ENCODE data around the gene WDR49. TPM values are rescaled to one million over a fixed set of nuclear protein-coding genes. Genes with fewer than 3 reads are reported as not detected.

The WDR49 gene
- total RNA-seq, 1 experiment from 2014 or later, result 1.4 TPM

- Mint-ChIP-seq H3K4me3 (ENCODE audit: low read depth, unreplicated experiment) (no peak overlapping the region), H3K9me3 (ENCODE audit: low read depth, unreplicated experiment) (no peaks in the 10 kb centered on the region), H3K4me1 (ENCODE audit: low read depth, unreplicated experiment) (peaks cover 6% of the 10 kb centered on the region), H3K27me3 (ENCODE audit: unreplicated experiment) (no peaks in the 10 kb centered on the region), H3K36me3 (ENCODE audit: insufficient read depth, unreplicated experiment) (no peaks in the 10 kb centered on the region), H3K27ac (ENCODE audit: unreplicated experiment) (no peak overlapping the region)
- intact Hi-C loops (cut with micrococcal nuclease; ENCODE audit: unreplicated experiment), result no loop called here
- TF ChIP-seq CTCF (IDR thresholded peaks at IDR 0.05; ENCODE audit: unreplicated experiment), result no peak
- no peak for DNase-seq
- no TSS peak for BruUV-seq (replicated peaks)
- CTCF ChIA-PET, result no interaction called here
These were observed 98.8 kb downstream of the WDR49 start for GRCh38 chr3:167554898-167555297.

GRCh38 chr3:167538081-167538480 lies 115.7 kb downstream of the WDR49 start:
- intact Hi-C loops (cut with micrococcal nuclease; ENCODE audit: unreplicated experiment), result no loop called here
- no peak for TF ChIP-seq CTCF (IDR thresholded peaks at IDR 0.05; ENCODE audit: unreplicated experiment)
- H3K9me3 Mint-ChIP-seq (ENCODE audit: low read depth, unreplicated experiment), result peaks cover 2% of the 10 kb centered on the region
- no peak overlapping the region for H3K4me3 Mint-ChIP-seq (ENCODE audit: low read depth, unreplicated experiment)
- no peak for DNase-seq
- no peaks in the 10 kb centered on the region for H3K27me3 Mint-ChIP-seq (ENCODE audit: unreplicated experiment)
- no TSS peak for BruUV-seq (replicated peaks)
- H3K27ac Mint-ChIP-seq (ENCODE audit: unreplicated experiment), result no peak overlapping the region
- CTCF ChIA-PET, result no interaction called here
- H3K36me3 Mint-ChIP-seq (ENCODE audit: insufficient read depth, unreplicated experiment), result no peaks in the 10 kb centered on the region
- no peaks in the 10 kb centered on the region for H3K4me1 Mint-ChIP-seq (ENCODE audit: low read depth, unreplicated experiment)

GRCh38 chr3:167521006-167521355 lies 132.8 kb downstream of the WDR49 start:
- no TSS peak for BruUV-seq (replicated peaks)
- H3K4me3 Mint-ChIP-seq (ENCODE audit: low read depth, unreplicated experiment), result no peak overlapping the region
- CTCF ChIA-PET, result no interaction called here
- no peak overlapping the region for H3K27ac Mint-ChIP-seq (ENCODE audit: unreplicated experiment)
- no peak for TF ChIP-seq CTCF (IDR thresholded peaks at IDR 0.05; ENCODE audit: unreplicated experiment)
- no peaks in the 10 kb centered on the region for H3K36me3 Mint-ChIP-seq (ENCODE audit: insufficient read depth, unreplicated experiment)
- H3K9me3 Mint-ChIP-seq (ENCODE audit: low read depth, unreplicated experiment), result no peaks in the 10 kb centered on the region
- intact Hi-C loops (cut with micrococcal nuclease; ENCODE audit: unreplicated experiment), result no loop called here
- DNase-seq, result no peak
- no peaks in the 10 kb centered on the region for H3K4me1 Mint-ChIP-seq (ENCODE audit: low read depth, unreplicated experiment)
- H3K27me3 Mint-ChIP-seq (ENCODE audit: unreplicated experiment), result no peaks in the 10 kb centered on the region

GRCh38 chr3:167520266-167521005 lies 133.3 kb downstream of the WDR49 start:
- no peaks in the 10 kb centered on the region for H3K36me3 Mint-ChIP-seq (ENCODE audit: insufficient read depth, unreplicated experiment)
- intact Hi-C loops (cut with micrococcal nuclease; ENCODE audit: unreplicated experiment), result no loop called here
- H3K27ac Mint-ChIP-seq (ENCODE audit: unreplicated experiment), result no peak overlapping the region
- no peak for TF ChIP-seq CTCF (IDR thresholded peaks at IDR 0.05; ENCODE audit: unreplicated experiment)
- no peak for DNase-seq
- H3K9me3 Mint-ChIP-seq (ENCODE audit: low read depth, unreplicated experiment), result no peaks in the 10 kb centered on the region
- H3K4me1 Mint-ChIP-seq (ENCODE audit: low read depth, unreplicated experiment), result no peaks in the 10 kb centered on the region
- no peaks in the 10 kb centered on the region for H3K27me3 Mint-ChIP-seq (ENCODE audit: unreplicated experiment)
- H3K4me3 Mint-ChIP-seq (ENCODE audit: low read depth, unreplicated experiment), result no peak overlapping the region
- CTCF ChIA-PET, result no interaction called here
- BruUV-seq (replicated peaks), result no TSS peak
